Non-pigmented ciliary epithelial cell (primary cell): ENCODE measurements around the gene ADAT3.

Source experiments
- DNase-seq: peaks from one replicate; pipeline ENCODE4 v3.0.0-alpha.2; 2010; ENCODE audit warnings: low read depth

Gene ADAT3

DNA sequence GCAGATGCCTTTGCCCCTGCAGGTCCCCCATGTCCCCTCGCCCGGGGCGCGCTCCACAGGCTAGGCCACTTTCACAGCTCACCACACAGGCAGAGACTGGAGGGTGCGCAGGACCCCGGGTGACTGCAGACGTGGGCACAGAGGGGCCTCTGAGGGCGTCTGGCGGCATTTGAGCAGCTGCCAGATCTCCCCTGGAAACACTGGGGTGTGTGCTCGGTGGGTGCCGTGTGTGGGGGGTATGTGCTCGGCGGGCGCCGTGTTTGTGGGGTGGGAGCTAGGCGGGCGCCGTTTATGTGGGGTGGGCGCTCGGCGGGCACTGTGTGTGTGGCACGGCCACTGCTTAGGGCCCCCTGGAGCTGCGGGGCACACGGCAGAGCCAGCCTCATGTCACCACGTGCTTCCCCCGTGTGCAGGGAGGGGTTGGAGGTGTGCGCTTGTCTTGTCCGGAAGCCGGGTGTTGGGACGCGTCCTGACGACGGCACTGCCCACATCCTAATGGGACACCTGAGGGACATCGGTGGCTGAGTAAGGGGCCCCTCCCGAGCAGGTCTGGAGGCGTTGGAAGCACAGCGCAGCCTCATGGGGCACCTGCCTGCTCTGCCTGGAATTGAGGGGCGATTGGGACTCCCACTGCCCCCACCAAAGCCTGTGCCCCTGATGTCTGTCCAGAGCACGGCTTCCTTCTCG lies 52.5 kb downstream of the ADAT3 start:
- DNase-seq: no peak

DNA sequence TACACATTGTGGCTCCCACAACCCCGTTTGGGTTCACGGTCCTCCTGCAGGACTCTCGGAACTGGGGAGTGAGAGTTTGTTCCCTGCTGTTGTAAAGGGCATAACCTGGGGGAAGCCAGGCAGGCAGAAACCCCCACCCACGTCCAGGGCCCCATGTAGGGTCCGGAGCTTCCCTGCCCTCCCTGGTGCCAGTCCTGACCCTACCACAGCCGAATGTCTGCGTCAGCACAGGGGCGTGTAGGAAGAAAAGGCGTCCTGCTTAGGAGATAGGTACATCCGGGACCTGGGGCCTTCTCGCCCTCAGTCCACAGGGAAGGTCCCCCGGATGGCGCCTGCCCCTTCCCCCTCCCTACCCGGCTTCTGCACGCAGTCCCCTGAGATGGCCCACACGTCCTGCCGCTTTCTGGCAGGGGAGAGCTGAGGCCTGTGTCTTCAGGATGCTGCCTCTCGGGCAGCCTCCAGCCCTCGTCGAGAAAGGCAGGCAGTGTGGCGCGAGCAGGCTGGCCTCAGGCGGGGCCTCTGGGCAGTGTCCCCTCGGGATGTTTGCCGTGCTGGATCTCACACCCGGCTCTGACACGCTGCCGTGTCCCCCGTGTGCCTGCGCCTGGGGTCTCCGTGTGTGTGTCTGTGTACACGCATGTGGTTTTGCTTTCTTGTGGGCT lies 54.9 kb downstream of the ADAT3 start:
- DNase-seq: no peak

GRCh38 chr19:1961000-1961883 lies 56.0 kb downstream of the ADAT3 start:
- DNase-seq: no peak

GRCh38 chr19:1962674-1963073 lies 57.5 kb downstream of the ADAT3 start:
- DNase-seq: no peak
